Astrocyte (in vitro differentiated cells and primary cell): ENCODE data around the gene CHST11. TPM values are rescaled to one million over a fixed set of nuclear protein-coding genes. Genes with fewer than 3 reads are reported as not detected.

Experiments used
- DNase-seq: peaks from one replicate; pipeline ENCODE4 v3.0.0-alpha.2; 2010; ENCODE audit warnings: low read depth
- FAIRE-seq: peaks from 2 replicates; lab custom pipeline; 2011; peaks lifted over from hg19 to GRCh38; lab: Jason Lieb, UNC
- H2AFZ ChIP-seq: 2 replicates; pipeline ENCODE4 v1.6.0; 2012; ENCODE audit warnings: low read depth, low read length, inconsistent platforms
- H3K27ac ChIP-seq: 2 replicates; pipeline ENCODE4 v1.5.1; 2011; ENCODE audit warnings: low read depth, low read length, inconsistent platforms
- H3K27me3 ChIP-seq: 2 replicates; pipeline ENCODE4 v1.6.0; 2011; ENCODE audit warnings: low read length, inconsistent platforms; ENCODE audit not compliant: insufficient read depth
- H3K36me3 ChIP-seq: 2 replicates; pipeline ENCODE4 v1.5.1; 2011; ENCODE audit warnings: low read length, inconsistent platforms; ENCODE audit not compliant: insufficient read depth
- H3K4me1 ChIP-seq: 2 replicates; pipeline ENCODE4 v1.5.1; 2011; ENCODE audit warnings: low read length, inconsistent platforms; ENCODE audit not compliant: insufficient read depth
- H3K4me2 ChIP-seq: 2 replicates; pipeline ENCODE4 v1.6.0; 2012; ENCODE audit warnings: low read length, inconsistent platforms
- H3K4me3 ChIP-seq: 2 replicates; pipeline ENCODE4 v1.5.1; 2011; ENCODE audit warnings: low read depth, mild to moderate bottlenecking, low read length, inconsistent platforms; ENCODE audit not compliant: insufficient read depth
- H3K79me2 ChIP-seq: 2 replicates; pipeline ENCODE4 v1.6.0; 2012; ENCODE audit warnings: mild to moderate bottlenecking, low read length, inconsistent platforms; ENCODE audit not compliant: insufficient read depth
- H3K9ac ChIP-seq: 2 replicates; pipeline ENCODE4 v1.6.0; 2012; ENCODE audit warnings: mild to moderate bottlenecking, low read length, inconsistent platforms
- H3K9me3 ChIP-seq: 2 replicates; pipeline ENCODE4 v1.5.1; 2012; ENCODE audit warnings: low read depth, mild to moderate bottlenecking, low read length, inconsistent platforms; ENCODE audit not compliant: insufficient read depth
- H4K20me1 ChIP-seq: 2 replicates; pipeline ENCODE4 v1.6.0; 2012; ENCODE audit warnings: low read length, inconsistent platforms; ENCODE audit not compliant: insufficient read depth
- H3K27ac Mint-ChIP-seq: one replicate; pipeline ENCODE4 v1.8.0; 2021; ENCODE audit warnings: mild to moderate bottlenecking, mixed read lengths; ENCODE audit not compliant: unreplicated experiment
- H3K27me3 Mint-ChIP-seq: one replicate; pipeline ENCODE4 v1.8.0; 2021; ENCODE audit warnings: low read depth, mixed read lengths; ENCODE audit not compliant: unreplicated experiment
- H3K36me3 Mint-ChIP-seq: one replicate; pipeline ENCODE4 v1.8.0; 2021; ENCODE audit warnings: low read depth, mixed read lengths; ENCODE audit not compliant: unreplicated experiment
- H3K4me1 Mint-ChIP-seq: one replicate; pipeline ENCODE4 v1.8.0; 2021; ENCODE audit warnings: low read depth, mixed read lengths; ENCODE audit not compliant: unreplicated experiment
- H3K4me3 Mint-ChIP-seq: one replicate; pipeline ENCODE4 v1.8.0; 2021; ENCODE audit warnings: mild to moderate bottlenecking, moderate library complexity, mixed read lengths; ENCODE audit not compliant: unreplicated experiment
- H3K9me3 Mint-ChIP-seq: one replicate; pipeline ENCODE4 v1.8.0; 2021; ENCODE audit warnings: mild to moderate bottlenecking, mixed read lengths; ENCODE audit not compliant: unreplicated experiment
- CTCF ChIP-seq: IDR thresholded peaks from 2 replicates; pipeline ENCODE4 v1.5.1; 2011; ENCODE audit warnings: low read depth, mild to moderate bottlenecking, inconsistent platforms, low read length, moderate library complexity; ENCODE audit not compliant: insufficient read depth
- EZH2 ChIP-seq: IDR thresholded peaks from 2 replicates; pipeline ENCODE4 v1.6.1; 2012; ENCODE audit warnings: mild to moderate bottlenecking, low read length, inconsistent platforms; ENCODE audit not compliant: insufficient read depth
- total RNA-seq: library from RNA; stranded (reverse); gene quantifications from 2 replicates; pipeline ENCODE4 v1.2.1, GENCODE V29; 2021

The CHST11 gene
- total RNA-seq, 1 donor from 2014 or later, result 30.2 TPM

DNA sequence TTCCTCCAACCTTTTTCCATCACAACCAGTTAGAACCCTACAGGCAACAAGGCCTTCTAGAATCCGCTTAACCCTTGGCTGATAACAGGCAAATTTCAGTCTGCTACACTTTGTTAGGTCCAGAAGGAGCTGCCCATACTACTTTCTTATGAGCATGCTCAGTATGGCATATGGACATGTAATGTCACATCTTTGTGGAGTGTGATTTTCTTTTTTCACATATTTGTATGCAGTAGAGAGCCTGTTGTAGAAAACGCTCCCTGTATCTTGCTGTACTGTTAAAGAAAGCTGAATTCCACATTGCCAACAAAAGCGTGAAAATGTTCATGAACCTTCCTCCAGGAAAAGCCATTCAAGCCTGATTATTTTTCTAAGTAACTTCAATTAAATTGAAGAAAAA is 304.9 kb downstream of the CHST11 start:
- peak overlapping the region; percentile 42 for H3K27ac Mint-ChIP-seq

DNA sequence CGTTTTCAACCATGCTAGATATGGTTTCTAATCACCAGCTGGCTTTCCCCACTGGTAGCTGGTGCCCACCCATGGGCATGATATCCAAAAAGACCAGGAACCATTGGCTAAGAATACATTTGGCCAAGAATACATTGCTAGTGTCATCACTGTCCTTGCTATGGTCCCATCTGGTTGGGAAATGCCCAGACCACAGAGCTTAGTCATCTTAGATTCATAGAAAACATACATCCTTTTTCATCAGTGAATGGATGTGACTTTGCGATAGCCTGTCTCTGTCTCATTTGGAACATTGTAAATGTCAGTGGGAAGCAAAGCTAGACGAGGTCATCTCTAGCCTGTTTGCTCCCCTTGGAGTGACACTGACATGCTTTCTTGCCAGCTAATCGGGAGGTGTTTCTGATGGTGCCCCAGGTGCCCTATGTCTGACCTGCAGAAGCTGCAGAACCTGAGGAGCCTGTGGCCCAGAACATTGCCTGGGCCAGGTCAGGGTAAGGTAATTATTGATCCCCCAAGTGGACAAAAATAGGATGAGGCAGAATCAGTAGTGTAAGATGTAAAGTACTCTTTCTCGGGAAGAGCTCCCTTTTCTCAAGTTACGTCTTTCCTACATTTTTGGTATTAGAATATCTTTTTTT is 306.5 kb downstream of the CHST11 start:
- Histone ChIP-seq H3K4me1 (peaks cover 5% of the 10 kb centered on the region), H3K9ac (no peak overlapping the region), H3K4me2 (no peak overlapping the region), H4K20me1 (peaks cover 19% of the 10 kb centered on the region), H3K9me3 (no peaks in the 10 kb centered on the region), H3K79me2 (no peaks in the 10 kb centered on the region), H3K4me3 (no peak overlapping the region), H3K36me3 (no peaks in the 10 kb centered on the region), H2AFZ (no peak overlapping the region), H3K27me3 (no peaks in the 10 kb centered on the region), H3K27ac (no peak overlapping the region)
- H3K27ac Mint-ChIP-seq, result no peak overlapping the region
- peaks cover 5% of the 10 kb centered on the region for H3K36me3 Mint-ChIP-seq
- peaks cover 7% of the 10 kb centered on the region for H3K4me1 Mint-ChIP-seq
- TF ChIP-seq CTCF, result no peak
- TF ChIP-seq EZH2, result no peak
- H3K4me3 Mint-ChIP-seq, result no peak overlapping the region
- FAIRE-seq, result peak; percentile 17
- H3K9me3 Mint-ChIP-seq, result no peaks in the 10 kb centered on the region
- no peaks in the 10 kb centered on the region for H3K27me3 Mint-ChIP-seq
- no peak for DNase-seq

More for the DNA sequence above, 304.9 kb downstream of the CHST11 start:
- H3K36me3 ChIP-seq, result no peaks in the 10 kb centered on the region
- Mint-ChIP-seq H3K36me3 (peaks cover 19% of the 10 kb centered on the region), H3K27me3 (no peaks in the 10 kb centered on the region), H3K4me1 (peaks cover 7% of the 10 kb centered on the region), H3K9me3 (no peaks in the 10 kb centered on the region), H3K4me3 (no peak overlapping the region)
- H4K20me1 ChIP-seq, result peaks cover 27% of the 10 kb centered on the region
- DNase-seq (no peak), FAIRE-seq (no peak)
- no peak overlapping the region for H2AFZ ChIP-seq
- H3K9ac ChIP-seq, result no peak overlapping the region
- no peak for TF ChIP-seq EZH2
- TF ChIP-seq CTCF, result no peak
- H3K79me2 ChIP-seq, result no peaks in the 10 kb centered on the region
- no peaks in the 10 kb centered on the region for H3K9me3 ChIP-seq
- H3K27me3 ChIP-seq, result no peaks in the 10 kb centered on the region
- H3K4me1 ChIP-seq, result peaks cover 5% of the 10 kb centered on the region
- no peak overlapping the region for H3K27ac ChIP-seq
- H3K4me2 ChIP-seq, result no peak overlapping the region
- no peak overlapping the region for H3K4me3 ChIP-seq
